IPS-15b (cell line): ENCODE results near the gene NEK6.

Experiments used
- H3K27me3 ChIP-seq: one replicate; pipeline ENCODE4 v1.6.1; 2013; ENCODE audit warnings: low read length; ENCODE audit not compliant: control insufficient read depth, insufficient read depth
- H3K36me3 ChIP-seq: one replicate; pipeline ENCODE4 v1.6.1; 2013; ENCODE audit warnings: low read length; ENCODE audit not compliant: control insufficient read depth, insufficient read depth
- H3K4me1 ChIP-seq: one replicate; pipeline ENCODE4 v1.6.1; 2013; ENCODE audit warnings: mild to moderate bottlenecking, low read length; ENCODE audit not compliant: control insufficient read depth, insufficient read depth
- H3K4me3 ChIP-seq: one replicate; pipeline ENCODE4 v1.5.1; 2013; ENCODE audit warnings: low read depth, low read length
- H3K9ac ChIP-seq: one replicate; pipeline ENCODE4 v1.6.1; 2013; ENCODE audit warnings: low read depth, mild to moderate bottlenecking, low read length
- H3K9me3 ChIP-seq: one replicate; pipeline ENCODE4 v1.6.1; 2013; ENCODE audit warnings: mild to moderate bottlenecking, low read length; ENCODE audit not compliant: control insufficient read depth, insufficient read depth

Gene NEK6

DNA sequence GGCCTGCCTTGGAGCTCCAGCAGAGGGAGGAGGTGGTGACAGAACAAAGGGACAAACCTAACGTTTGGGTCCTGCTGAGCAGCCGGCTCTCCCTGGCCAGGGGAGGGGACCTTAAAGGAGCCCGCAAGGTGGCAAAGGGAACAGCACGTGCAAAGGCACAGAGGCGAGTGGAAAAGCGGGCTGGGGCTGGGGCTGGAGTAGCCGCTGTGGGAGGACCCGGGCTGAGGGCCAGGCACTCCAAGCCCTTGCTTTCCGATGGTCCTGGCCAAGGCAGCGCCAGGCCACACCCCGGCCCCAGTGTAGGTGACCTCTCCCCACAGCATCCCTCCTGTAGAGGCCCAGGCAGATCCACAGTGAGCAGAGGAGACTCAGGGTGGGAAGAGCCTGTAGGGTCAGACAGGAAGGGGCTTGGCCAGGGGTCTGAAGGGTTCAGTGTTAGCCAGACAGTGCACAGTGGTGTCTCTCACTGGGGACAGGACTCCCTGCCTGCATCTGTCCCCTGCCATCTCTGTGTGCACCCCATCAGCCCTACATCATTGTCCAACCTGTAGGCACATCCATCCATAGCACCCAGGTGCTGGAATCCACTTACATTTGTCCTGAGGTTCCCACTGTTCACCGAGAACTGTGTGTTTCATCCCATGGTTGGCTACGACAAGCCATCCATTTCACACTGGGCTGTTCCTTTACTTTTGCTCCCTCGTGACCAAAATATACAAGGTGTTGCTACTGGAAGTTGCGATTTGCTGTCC, 77.0 kb downstream of the NEK6 start:
- H3K4me1 ChIP-seq: peaks cover 4% of the 10 kb centered on the region
- no peaks in the 10 kb centered on the region for H3K36me3 ChIP-seq
- H3K9ac ChIP-seq: no peak overlapping the region
- no peaks in the 10 kb centered on the region for H3K27me3 ChIP-seq
- H3K9me3 ChIP-seq: no peaks in the 10 kb centered on the region
- H3K4me3 ChIP-seq: no peak overlapping the region

GRCh38 chr9:124335320-124335707, 77.6 kb downstream of the NEK6 start:
- H3K36me3 ChIP-seq: no peaks in the 10 kb centered on the region
- no peaks in the 10 kb centered on the region for H3K9me3 ChIP-seq
- no peak overlapping the region for H3K4me3 ChIP-seq
- no peaks in the 10 kb centered on the region for H3K27me3 ChIP-seq
- H3K4me1 ChIP-seq: peaks cover 4% of the 10 kb centered on the region
- H3K9ac ChIP-seq: no peak overlapping the region

- Histone ChIP-seq H3K27me3 (no peaks in the 10 kb centered on the region), H3K36me3 (no peaks in the 10 kb centered on the region), H3K4me1 (peaks cover 4% of the 10 kb centered on the region), H3K9me3 (no peaks in the 10 kb centered on the region), H3K4me3 (no peak overlapping the region), H3K9ac (no peak overlapping the region)
Observed at GRCh38 chr9:124337562-124337961, 79.8 kb downstream of the NEK6 start.

DNA sequence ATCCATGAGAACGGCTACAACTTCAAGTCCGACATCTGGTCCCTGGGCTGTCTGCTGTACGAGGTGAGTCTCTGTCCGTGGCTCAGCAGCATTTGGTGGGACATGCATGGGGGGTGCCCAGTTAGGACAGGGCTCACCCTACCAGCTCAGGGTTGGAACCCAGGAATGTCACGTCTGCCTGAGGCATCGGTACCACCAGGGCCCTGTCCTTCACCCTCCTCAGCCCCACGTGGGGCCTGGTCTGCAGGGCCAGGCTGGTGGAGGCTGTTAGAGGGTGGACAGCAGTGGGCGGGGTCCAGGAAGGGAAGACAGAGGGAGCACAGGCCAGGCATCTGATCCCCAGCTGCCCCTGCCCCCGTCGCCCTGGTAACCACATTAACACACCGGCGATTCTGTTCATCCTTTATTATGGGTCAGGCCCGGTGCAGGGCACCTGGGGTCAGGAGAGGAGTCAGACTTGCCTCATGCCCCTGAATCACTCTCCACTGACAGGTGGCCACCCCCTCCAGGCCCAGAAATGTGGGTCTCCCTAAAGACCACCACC, 81.9 kb downstream of the NEK6 start:
- Histone ChIP-seq H3K4me3 (no peak overlapping the region), H3K9me3 (no peaks in the 10 kb centered on the region), H3K4me1 (peaks cover 4% of the 10 kb centered on the region), H3K36me3 (no peaks in the 10 kb centered on the region), H3K9ac (no peak overlapping the region), H3K27me3 (no peaks in the 10 kb centered on the region)

GRCh38 chr9:124340219-124341069, 82.7 kb downstream of the NEK6 start:
- peaks cover 4% of the 10 kb centered on the region for H3K4me1 ChIP-seq
- H3K9me3 ChIP-seq: no peaks in the 10 kb centered on the region
- H3K4me3 ChIP-seq: no peak overlapping the region
- no peaks in the 10 kb centered on the region for H3K27me3 ChIP-seq
- H3K36me3 ChIP-seq: peaks cover 3% of the 10 kb centered on the region
- no peak overlapping the region for H3K9ac ChIP-seq

DNA sequence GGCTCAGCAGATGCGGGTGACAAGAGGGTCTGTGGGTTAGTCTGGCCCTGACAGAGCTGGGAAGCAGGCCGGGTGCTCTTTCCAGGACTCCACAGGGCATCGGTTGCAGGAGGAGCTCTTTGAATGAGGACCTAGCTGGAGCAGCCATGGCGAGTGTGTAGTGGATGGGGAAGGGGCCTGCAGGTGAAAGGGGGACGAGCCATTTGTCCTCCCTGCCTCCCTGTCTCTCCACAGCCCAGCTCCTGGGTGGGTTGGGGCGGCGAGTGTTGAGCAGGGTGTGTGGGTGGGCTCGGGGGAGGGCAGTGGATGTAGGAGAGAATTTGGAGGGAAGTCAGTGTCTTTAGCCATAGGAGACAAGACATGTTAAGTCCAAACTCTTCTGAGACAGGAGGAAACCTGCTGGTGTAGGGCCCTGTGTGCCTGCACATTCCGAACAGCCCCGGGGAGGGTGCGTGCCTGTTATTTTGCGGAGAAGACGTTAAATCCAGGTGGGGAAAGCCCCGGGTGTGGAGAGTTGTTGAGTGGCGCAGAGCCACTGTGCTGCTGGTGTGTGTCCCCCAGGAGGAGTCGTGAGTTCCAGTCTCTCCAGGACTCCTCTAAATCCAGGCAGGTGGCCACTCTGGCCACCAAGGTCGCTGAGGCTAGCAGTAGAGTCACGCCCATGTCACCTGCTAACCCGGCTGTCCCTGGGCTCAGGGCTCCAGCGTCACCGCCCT, 83.9 kb downstream of the NEK6 start:
- Histone ChIP-seq H3K27me3 (no peaks in the 10 kb centered on the region), H3K36me3 (peaks cover 8% of the 10 kb centered on the region), H3K4me3 (no peak overlapping the region), H3K9ac (no peak overlapping the region), H3K9me3 (no peaks in the 10 kb centered on the region), H3K4me1 (peaks cover 4% of the 10 kb centered on the region)

GRCh38 chr9:124342402-124342775, 84.6 kb downstream of the NEK6 start:
- Histone ChIP-seq H3K36me3 (peaks cover 11% of the 10 kb centered on the region), H3K9ac (no peak overlapping the region), H3K4me1 (peaks cover 4% of the 10 kb centered on the region), H3K9me3 (no peaks in the 10 kb centered on the region), H3K4me3 (no peak overlapping the region), H3K27me3 (no peaks in the 10 kb centered on the region)

- Histone ChIP-seq H3K9ac (peak overlapping the region; percentile 26), H3K9me3 (no peaks in the 10 kb centered on the region), H3K36me3 (peaks cover 14% of the 10 kb centered on the region), H3K4me3 (no peak overlapping the region), H3K27me3 (no peaks in the 10 kb centered on the region), H3K4me1 (peaks cover 4% of the 10 kb centered on the region)
Observed at GRCh38 chr9:124342776-124343485, 85.2 kb downstream of the NEK6 start.

GRCh38 chr9:124343533-124344290, 86.0 kb downstream of the NEK6 start:
- peak overlapping the region; percentile 26 for H3K9ac ChIP-seq
- no peaks in the 10 kb centered on the region for H3K27me3 ChIP-seq
- H3K4me3 ChIP-seq: no peak overlapping the region
- peaks cover 4% of the 10 kb centered on the region for H3K4me1 ChIP-seq
- H3K36me3 ChIP-seq: peaks cover 20% of the 10 kb centered on the region
- no peaks in the 10 kb centered on the region for H3K9me3 ChIP-seq

DNA sequence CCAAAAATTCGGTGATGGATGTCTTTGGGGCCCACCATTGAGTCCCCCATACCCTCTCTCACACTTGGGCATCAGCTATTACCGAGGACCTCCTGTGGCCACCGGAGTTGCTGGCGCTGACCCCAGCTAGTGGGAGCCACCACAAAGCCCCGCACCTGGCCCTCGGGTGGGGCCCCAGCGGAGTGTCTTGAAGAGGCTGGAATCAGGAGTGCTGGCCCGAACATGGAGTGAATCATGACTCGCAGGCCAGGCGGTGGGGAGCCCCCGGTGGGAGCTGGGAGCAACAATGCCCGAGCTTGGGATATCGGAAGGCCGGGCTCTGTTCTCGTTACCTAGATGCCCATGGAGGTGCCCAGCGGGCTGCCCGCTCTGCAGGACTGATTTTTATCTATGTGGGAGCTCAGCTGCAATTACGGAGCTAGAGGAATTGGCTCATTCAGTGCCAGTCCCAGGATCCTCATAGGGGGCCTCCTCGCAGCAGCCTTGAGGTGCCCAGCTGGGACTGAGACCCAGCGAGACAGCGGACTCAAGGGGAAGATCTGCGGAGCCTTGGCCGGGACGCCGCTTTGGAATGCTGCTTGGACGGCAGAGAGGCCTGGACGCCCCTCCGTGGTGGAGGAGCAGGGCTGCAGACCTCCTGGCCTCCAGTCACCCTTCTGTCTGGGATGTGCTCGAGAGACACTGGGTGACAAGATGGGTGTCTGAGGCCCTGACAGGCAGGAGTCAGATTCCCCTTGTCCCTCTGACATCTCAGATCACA, 86.7 kb downstream of the NEK6 start:
- no peaks in the 10 kb centered on the region for H3K9me3 ChIP-seq
- H3K36me3 ChIP-seq: peaks cover 20% of the 10 kb centered on the region
- H3K27me3 ChIP-seq: no peaks in the 10 kb centered on the region
- no peak overlapping the region for H3K9ac ChIP-seq
- no peak overlapping the region for H3K4me3 ChIP-seq
- peaks cover 2% of the 10 kb centered on the region for H3K4me1 ChIP-seq
